ENCODE results near the gene HSCB.
A peak's percentile ranks its signal among the peaks of the same experiment; 100 is the strongest.

HSCB gene

GRCh38 chr22:28766628-28767027 is 24.8 kb downstream of the HSCB start:
- Histone ChIP-seq H3K4me3 (no peak overlapping the region), H3K27ac (no peak overlapping the region), H3K9me3 (no peaks in the 10 kb centered on the region), H3K27me3 (no peaks in the 10 kb centered on the region), H3K36me3 (no peaks in the 10 kb centered on the region), H3K4me1 (no peaks in the 10 kb centered on the region)
- no peak for TF ChIP-seq CTCF (IDR thresholded peaks at IDR 0.05)
- intact Hi-C loops (cut with DNase I; ENCODE audit: low total_unique reads) = no loop called here
- DNase-seq = no peak

- TF ChIP-seq CTCF (IDR thresholded peaks at IDR 0.05) = no peak
- H3K27ac ChIP-seq = no peak overlapping the region
- H3K27me3 ChIP-seq = no peaks in the 10 kb centered on the region
- no peaks in the 10 kb centered on the region for H3K9me3 ChIP-seq
- peaks cover 0 to 11% (median 4%) of the 10 kb centered on the region in 4 donors for H3K4me1 ChIP-seq
- H3K4me3 ChIP-seq = no peak overlapping the region
- intact Hi-C loops (cut with DNase I; ENCODE audit: low total_unique reads) = no loop called here
- H3K36me3 ChIP-seq = no peaks in the 10 kb centered on the region
- no peak for DNase-seq
These were observed 27.0 kb downstream of the HSCB start for GRCh38 chr22:28768701-28769393.

- H3K4me3 ChIP-seq = no peak overlapping the region
- TF ChIP-seq CTCF (IDR thresholded peaks at IDR 0.05) = no peak
- H3K9me3 ChIP-seq = no peaks in the 10 kb centered on the region
- H3K4me1 ChIP-seq = peaks cover 0 to 18% (median 8%) of the 10 kb centered on the region in 4 donors
- no peak for DNase-seq
- no peak overlapping the region for H3K27ac ChIP-seq
- intact Hi-C loops (cut with DNase I; ENCODE audit: low total_unique reads) = no loop called here
- H3K27me3 ChIP-seq = no peaks in the 10 kb centered on the region
- peaks cover 0 to 3% (median under 1%) of the 10 kb centered on the region in 3 donors for H3K36me3 ChIP-seq
These were observed 27.7 kb downstream of the HSCB start for GRCh38 chr22:28769394-28770085.

- no peak overlapping the region for H3K4me3 ChIP-seq
- H3K27ac ChIP-seq = no peak overlapping the region
- TF ChIP-seq CTCF (IDR thresholded peaks at IDR 0.05) = no peak
- no peaks in the 10 kb centered on the region for H3K27me3 ChIP-seq
- H3K4me1 ChIP-seq = peaks cover 0 to 30% (median 18%) of the 10 kb centered on the region in 4 donors
- H3K36me3 ChIP-seq = peaks cover 0 to 12% (median 12%) of the 10 kb centered on the region in 3 donors
- no peak for DNase-seq
- H3K9me3 ChIP-seq = no peaks in the 10 kb centered on the region
- intact Hi-C loops (cut with DNase I; ENCODE audit: low total_unique reads) = no loop called here
These were observed 29.5 kb downstream of the HSCB start for GRCh38 chr22:28771195-28771791.

GRCh38 chr22:28772633-28773460 is 31.0 kb downstream of the HSCB start, which contains the start of gene CCDC117:
CCDC117 (plus strand) TSS chr22:28772695; CDS start chr22:28772850, 155 bp downstream.
- Histone ChIP-seq H3K27ac (peak within 1 kb of the TSS; percentile 96 to 99), H3K4me3 (peak within 1 kb of the TSS; percentile 88 to 94), H3K4me1 (peaks cover 0 to 34% (median 21%) of the 10 kb centered on the region in 4 donors), H3K27me3 (no peaks in the 10 kb centered on the region), H3K9me3 (no peaks in the 10 kb centered on the region), H3K36me3 (peaks cover 6 to 27% (median 16%) of the 10 kb centered on the region in 3 donors)
- peak; percentile 97 to 98 for DNase-seq
- TF ChIP-seq CTCF (IDR thresholded peaks at IDR 0.05) = peak in 1 of 2 experiments; percentile 55
- intact Hi-C loops (cut with DNase I; ENCODE audit: low total_unique reads) = no loop called here
